Measurements from ENCODE around the gene ITGB1BP1. TPM values are rescaled to one million over a fixed set of nuclear protein-coding genes. Genes with fewer than 3 reads are reported as not detected.

ITGB1BP1 gene
- polyA plus RNA-seq, 1 of the 3 experiments (the other 2 are of a cell fraction): 56.6 TPM

DNA sequence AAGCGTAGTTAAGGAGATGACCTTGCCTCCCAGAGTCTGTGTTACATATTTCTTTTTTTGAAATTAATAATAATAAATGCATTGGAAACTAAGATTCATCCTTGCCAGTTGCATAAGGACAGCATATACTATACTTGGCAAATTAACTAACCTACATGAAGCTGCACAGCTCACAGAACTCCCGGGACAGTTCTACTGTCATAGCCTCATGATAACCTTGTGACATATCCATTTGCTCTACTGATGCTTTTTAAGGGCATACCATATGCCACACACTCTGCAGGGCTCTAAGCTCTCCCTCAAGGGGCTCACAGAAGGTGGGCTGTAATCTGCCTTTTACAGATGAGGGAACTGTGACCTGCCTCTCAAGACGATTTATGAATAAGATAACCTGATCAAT, 3.8 kb downstream of the ITGB1BP1 start:
- H3K36me3 ChIP-seq (replicated peaks in 1 of 2; ENCODE audit: control insufficient read depth in 1 of 2, insufficient read depth in 2 of 2, low read length in 1 of 2): peaks cover 19 to 24% of the 10 kb centered on the region in 2 experiments
- peaks cover 15 to 23% of the 10 kb centered on the region in 2 experiments; a peak in 3 of 4 replicates for H3K4me1 ChIP-seq (ENCODE audit: control insufficient read depth in 1 of 2, insufficient read depth in 2 of 2, low read depth in 1 of 2, low read length in 1 of 2)
- CTCF ChIA-PET: no interaction called here
- no peaks in the 10 kb centered on the region for H3K9me3 ChIP-seq
- no peak for DNase-seq
- POLR2A ChIA-PET: no interaction called here
- 94% methylated on average over 3 of the region's 3 CpGs for whole genome bisulfite sequencing (ENCODE audit: low lambda C conversion rate)
- no peaks in the 10 kb centered on the region for H3K27me3 ChIP-seq (ENCODE audit: insufficient read depth)
- peaks cover 21% of the 10 kb centered on the region for H4K20me1 ChIP-seq (ENCODE audit: insufficient read depth)
- no peaks in the 10 kb centered on the region for H3K9me2 ChIP-seq
- H3K27ac ChIP-seq (ENCODE audit: low read depth in 2 of 2, low read length in 1 of 2): no peak overlapping the region
- no peak overlapping the region for H2AFZ ChIP-seq (ENCODE audit: low read depth)
- no peak overlapping the region for H3K9ac ChIP-seq
- H3F3A ChIP-seq (replicated peaks; ENCODE audit: insufficient read depth): no peaks in the 10 kb centered on the region
- H3K4me2 ChIP-seq: no peak overlapping the region
- peaks cover 94% of the 10 kb centered on the region for H3K79me2 ChIP-seq (ENCODE audit: insufficient read depth)
- no peak overlapping the region for H3K4me3 ChIP-seq (ENCODE audit: low read depth in 2 of 2, low read length in 1 of 2)
- TF ChIP-seq SIN3A (IDR thresholded peaks at IDR 0.05; ENCODE audit: borderline replicate concordance, low read depth, low read length) (no peak), FOSL2 (IDR thresholded peaks at IDR 0.05; ENCODE audit: borderline replicate concordance, low read depth) (no peak), MXI1 (IDR thresholded peaks at IDR 0.05; ENCODE audit: low read depth, low read length) (no peak), FOXJ3 (CRISPR knock-in tag; IDR thresholded peaks at IDR 0.05) (no peak), MEF2A (IDR thresholded peaks at IDR 0.05; ENCODE audit: borderline replicate concordance, low read depth) (no peak), GATA2 (CRISPR knock-in tag; IDR thresholded peaks at IDR 0.05) (no peak), ELF1 (IDR thresholded peaks at IDR 0.05) (no peak), EZH2phosphoT487 (IDR thresholded peaks at IDR 0.05; ENCODE audit: borderline replicate concordance, low read depth) (no peak)
- TF ChIP-seq, protein P1, sequence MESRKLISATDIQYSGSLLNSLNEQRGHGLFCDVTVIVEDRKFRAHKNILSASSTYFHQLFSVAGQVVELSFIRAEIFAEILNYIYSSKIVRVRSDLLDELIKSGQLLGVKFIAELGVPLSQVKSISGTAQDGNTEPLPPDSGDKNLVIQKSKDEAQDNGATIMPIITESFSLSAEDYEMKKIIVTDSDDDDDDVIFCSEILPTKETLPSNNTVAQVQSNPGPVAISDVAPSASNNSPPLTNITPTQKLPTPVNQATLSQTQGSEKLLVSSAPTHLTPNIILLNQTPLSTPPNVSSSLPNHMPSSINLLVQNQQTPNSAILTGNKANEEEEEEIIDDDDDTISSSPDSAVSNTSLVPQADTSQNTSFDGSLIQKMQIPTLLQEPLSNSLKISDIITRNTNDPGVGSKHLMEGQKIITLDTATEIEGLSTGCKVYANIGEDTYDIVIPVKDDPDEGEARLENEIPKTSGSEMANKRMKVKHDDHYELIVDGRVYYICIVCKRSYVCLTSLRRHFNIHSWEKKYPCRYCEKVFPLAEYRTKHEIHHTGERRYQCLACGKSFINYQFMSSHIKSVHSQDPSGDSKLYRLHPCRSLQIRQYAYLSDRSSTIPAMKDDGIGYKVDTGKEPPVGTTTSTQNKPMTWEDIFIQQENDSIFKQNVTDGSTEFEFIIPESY (IDR thresholded peaks at IDR 0.05; ENCODE audit: borderline replicate concordance, low read depth): no peak
- TF ChIP-seq, protein P2, sequence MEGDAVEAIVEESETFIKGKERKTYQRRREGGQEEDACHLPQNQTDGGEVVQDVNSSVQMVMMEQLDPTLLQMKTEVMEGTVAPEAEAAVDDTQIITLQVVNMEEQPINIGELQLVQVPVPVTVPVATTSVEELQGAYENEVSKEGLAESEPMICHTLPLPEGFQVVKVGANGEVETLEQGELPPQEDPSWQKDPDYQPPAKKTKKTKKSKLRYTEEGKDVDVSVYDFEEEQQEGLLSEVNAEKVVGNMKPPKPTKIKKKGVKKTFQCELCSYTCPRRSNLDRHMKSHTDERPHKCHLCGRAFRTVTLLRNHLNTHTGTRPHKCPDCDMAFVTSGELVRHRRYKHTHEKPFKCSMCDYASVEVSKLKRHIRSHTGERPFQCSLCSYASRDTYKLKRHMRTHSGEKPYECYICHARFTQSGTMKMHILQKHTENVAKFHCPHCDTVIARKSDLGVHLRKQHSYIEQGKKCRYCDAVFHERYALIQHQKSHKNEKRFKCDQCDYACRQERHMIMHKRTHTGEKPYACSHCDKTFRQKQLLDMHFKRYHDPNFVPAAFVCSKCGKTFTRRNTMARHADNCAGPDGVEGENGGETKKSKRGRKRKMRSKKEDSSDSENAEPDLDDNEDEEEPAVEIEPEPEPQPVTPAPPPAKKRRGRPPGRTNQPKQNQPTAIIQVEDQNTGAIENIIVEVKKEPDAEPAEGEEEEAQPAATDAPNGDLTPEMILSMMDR (IDR thresholded peaks at IDR 0.05): no peak
- TF ChIP-seq, protein P3, sequence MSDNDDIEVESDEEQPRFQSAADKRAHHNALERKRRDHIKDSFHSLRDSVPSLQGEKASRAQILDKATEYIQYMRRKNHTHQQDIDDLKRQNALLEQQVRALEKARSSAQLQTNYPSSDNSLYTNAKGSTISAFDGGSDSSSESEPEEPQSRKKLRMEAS (IDR thresholded peaks at IDR 0.05; ENCODE audit: low read depth): no peak
- TF ChIP-seq, protein P4, sequence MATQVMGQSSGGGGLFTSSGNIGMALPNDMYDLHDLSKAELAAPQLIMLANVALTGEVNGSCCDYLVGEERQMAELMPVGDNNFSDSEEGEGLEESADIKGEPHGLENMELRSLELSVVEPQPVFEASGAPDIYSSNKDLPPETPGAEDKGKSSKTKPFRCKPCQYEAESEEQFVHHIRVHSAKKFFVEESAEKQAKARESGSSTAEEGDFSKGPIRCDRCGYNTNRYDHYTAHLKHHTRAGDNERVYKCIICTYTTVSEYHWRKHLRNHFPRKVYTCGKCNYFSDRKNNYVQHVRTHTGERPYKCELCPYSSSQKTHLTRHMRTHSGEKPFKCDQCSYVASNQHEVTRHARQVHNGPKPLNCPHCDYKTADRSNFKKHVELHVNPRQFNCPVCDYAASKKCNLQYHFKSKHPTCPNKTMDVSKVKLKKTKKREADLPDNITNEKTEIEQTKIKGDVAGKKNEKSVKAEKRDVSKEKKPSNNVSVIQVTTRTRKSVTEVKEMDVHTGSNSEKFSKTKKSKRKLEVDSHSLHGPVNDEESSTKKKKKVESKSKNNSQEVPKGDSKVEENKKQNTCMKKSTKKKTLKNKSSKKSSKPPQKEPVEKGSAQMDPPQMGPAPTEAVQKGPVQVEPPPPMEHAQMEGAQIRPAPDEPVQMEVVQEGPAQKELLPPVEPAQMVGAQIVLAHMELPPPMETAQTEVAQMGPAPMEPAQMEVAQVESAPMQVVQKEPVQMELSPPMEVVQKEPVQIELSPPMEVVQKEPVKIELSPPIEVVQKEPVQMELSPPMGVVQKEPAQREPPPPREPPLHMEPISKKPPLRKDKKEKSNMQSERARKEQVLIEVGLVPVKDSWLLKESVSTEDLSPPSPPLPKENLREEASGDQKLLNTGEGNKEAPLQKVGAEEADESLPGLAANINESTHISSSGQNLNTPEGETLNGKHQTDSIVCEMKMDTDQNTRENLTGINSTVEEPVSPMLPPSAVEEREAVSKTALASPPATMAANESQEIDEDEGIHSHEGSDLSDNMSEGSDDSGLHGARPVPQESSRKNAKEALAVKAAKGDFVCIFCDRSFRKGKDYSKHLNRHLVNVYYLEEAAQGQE (IDR thresholded peaks at IDR 0.05; ENCODE audit: low read depth, low read length): no peak

All from SK-N-SH (cell line).